HepG2 (cell line): ENCODE measurements around the gene DUSP22. TPM values are rescaled to one million over a fixed set of nuclear protein-coding genes. Genes with fewer than 3 reads are reported as not detected.

Experiments used
- ATF7-NPFF ChIP-seq: sonication (generic); formaldehyde crosslinking; IDR thresholded peaks from 2 replicates; pipeline ENCODE4 v1.8.1; 2023; ENCODE audit warnings: mild to moderate bottlenecking, low read depth, missing genetic modification reagents, moderate library complexity
- FOXK1 ChIP-seq: sonication (generic); formaldehyde crosslinking; IDR thresholded peaks from 2 replicates; pipeline ENCODE4 v1.4.0; 2020; ENCODE audit warnings: low read depth, missing genetic modification reagents, borderline replicate concordance
- KLF6 ChIP-seq: IDR thresholded peaks from 2 replicates; pipeline ENCODE4 v1.8.0; 2016; ENCODE audit warnings: missing biosample characterization, missing genetic modification reagents
- NONO ChIP-seq, 2 experiments: fragments of 450-650 bp in 1 of 2; sonication (generic) in 1 of 2; formaldehyde crosslinking in 1 of 2; IDR thresholded peaks in 1 of 2; conservative IDR thresholded peaks in 1 of 2; 2 replicates each; pipeline versions ENCODE4 v1.6.1 to v1.8.0; 2017 to 2022; ENCODE audit warnings: mild to moderate bottlenecking in 1 of 2, missing genetic modification reagents in 1 of 2, moderate library complexity in 1 of 2
- RARG ChIP-seq: sonication (generic); formaldehyde crosslinking; IDR thresholded peaks from 2 replicates; pipeline ENCODE4 v1.4.0; 2020; ENCODE audit warnings: low read depth, mild to moderate bottlenecking, missing genetic modification reagents
- SP4 ChIP-seq: sonication (generic); formaldehyde crosslinking; IDR thresholded peaks from 2 replicates; pipeline ENCODE4 v1.8.1; 2023; ENCODE audit warnings: mild to moderate bottlenecking, missing genetic modification reagents
- SRY ChIP-seq: sonication (generic); formaldehyde crosslinking; IDR thresholded peaks from 2 replicates; pipeline ENCODE4 v1.8.0; 2022; ENCODE audit warnings: mild to moderate bottlenecking, missing genetic modification reagents
- SUZ12 ChIP-seq: fragments of 150-350 bp; IDR thresholded peaks from 2 replicates; pipeline ENCODE4 v1.6.1; 2014; ENCODE audit warnings: low read depth, low read length
- ZIK1 ChIP-seq: sonication (generic); formaldehyde crosslinking; IDR thresholded peaks from 2 replicates; pipeline ENCODE4 v1.5.0; 2020; ENCODE audit warnings: mild to moderate bottlenecking, low read depth, missing genetic modification reagents, borderline replicate concordance
- ZNF282 ChIP-seq: fragments of 450-650 bp; IDR thresholded peaks from 2 replicates; pipeline ENCODE4 v1.6.1; 2018; ENCODE audit not compliant: partially characterized antibody
- ZNF326 ChIP-seq: sonication (generic); formaldehyde crosslinking; IDR thresholded peaks from 2 replicates; pipeline ENCODE4 v1.4.0; 2020; ENCODE audit warnings: missing genetic modification reagents, borderline replicate concordance
- ZNF598 ChIP-seq: sonication (generic); formaldehyde crosslinking; IDR thresholded peaks from 2 replicates; pipeline ENCODE4 v1.5.1; 2020; ENCODE audit warnings: mild to moderate bottlenecking, missing genetic modification reagents, borderline replicate concordance
- ZNF775 ChIP-seq: sonication (generic); formaldehyde crosslinking; IDR thresholded peaks from 2 replicates; pipeline ENCODE4 v1.4.0; 2020; ENCODE audit warnings: missing genetic modification reagents, mild to moderate bottlenecking, moderate library complexity, borderline replicate concordance
- polyA plus RNA-seq, 8 experiments: library from polyadenylated mRNA; depleted of rRNA in 3 of 8; stranded (reverse) in 7 of 8; unstranded in 1 of 8; fragments of >200 nt; fragmentation: Illumina TruSeq in 4 of 8; extraction: Trizol in 4 of 8; gene quantifications; 2 replicates each; pipeline versions ENCODE4 v1.2.1 to v1.2.3, GENCODE V29; 2011 to 2016; ENCODE audit warnings: low read depth in 4 of 8, missing spikeins in 1 of 8, mixed read lengths in 1 of 8; ENCODE audit not compliant: insufficient read depth in 1 of 8
- total RNA-seq, 5 experiments: library from RNA; depleted of rRNA; stranded (reverse); fragments of >200 nt; fragmentation: Illumina TruSeq; extraction: Trizol; gene quantifications; 2 replicates each; pipeline ENCODE4 v1.2.3, GENCODE V29; 2016; ENCODE audit warnings: low read depth in 1 of 5
- TF ChIP-seq, protein P1 (sequence below): sonication (generic); formaldehyde crosslinking; IDR thresholded peaks from 2 replicates; pipeline ENCODE4 v1.4.0; 2020; ENCODE audit warnings: low read depth, mild to moderate bottlenecking, missing genetic modification reagents
- TF ChIP-seq, protein P2 (sequence below): sonication (generic); formaldehyde crosslinking; IDR thresholded peaks from 2 replicates; pipeline ENCODE4 v1.8.1; 2023; ENCODE audit warnings: mild to moderate bottlenecking, inconsistent platforms, moderate library complexity, missing genetic modification reagents, borderline replicate concordance
- TF ChIP-seq, protein P3 (sequence below): sonication (generic); formaldehyde crosslinking; IDR thresholded peaks from 2 replicates; pipeline ENCODE4 v1.4.0; 2020; ENCODE audit warnings: mild to moderate bottlenecking, low read depth, missing genetic modification reagents
- TF ChIP-seq, protein P4 (sequence below): sonication (generic); formaldehyde crosslinking; IDR thresholded peaks from 2 replicates; pipeline ENCODE4 v1.4.0; 2020; ENCODE audit warnings: low read depth, mild to moderate bottlenecking, missing genetic modification reagents
- TF ChIP-seq, protein P5 (sequence below): IDR thresholded peaks from 2 replicates; pipeline ENCODE4 v1.6.1; 2016

DUSP22 gene
- total and polyA plus RNA-seq, 2 of the 13 experiments (the other 11 are each of a cell fraction or from before 2014, with no cell fraction given) = 20.2 to 32.8 TPM

DNA sequence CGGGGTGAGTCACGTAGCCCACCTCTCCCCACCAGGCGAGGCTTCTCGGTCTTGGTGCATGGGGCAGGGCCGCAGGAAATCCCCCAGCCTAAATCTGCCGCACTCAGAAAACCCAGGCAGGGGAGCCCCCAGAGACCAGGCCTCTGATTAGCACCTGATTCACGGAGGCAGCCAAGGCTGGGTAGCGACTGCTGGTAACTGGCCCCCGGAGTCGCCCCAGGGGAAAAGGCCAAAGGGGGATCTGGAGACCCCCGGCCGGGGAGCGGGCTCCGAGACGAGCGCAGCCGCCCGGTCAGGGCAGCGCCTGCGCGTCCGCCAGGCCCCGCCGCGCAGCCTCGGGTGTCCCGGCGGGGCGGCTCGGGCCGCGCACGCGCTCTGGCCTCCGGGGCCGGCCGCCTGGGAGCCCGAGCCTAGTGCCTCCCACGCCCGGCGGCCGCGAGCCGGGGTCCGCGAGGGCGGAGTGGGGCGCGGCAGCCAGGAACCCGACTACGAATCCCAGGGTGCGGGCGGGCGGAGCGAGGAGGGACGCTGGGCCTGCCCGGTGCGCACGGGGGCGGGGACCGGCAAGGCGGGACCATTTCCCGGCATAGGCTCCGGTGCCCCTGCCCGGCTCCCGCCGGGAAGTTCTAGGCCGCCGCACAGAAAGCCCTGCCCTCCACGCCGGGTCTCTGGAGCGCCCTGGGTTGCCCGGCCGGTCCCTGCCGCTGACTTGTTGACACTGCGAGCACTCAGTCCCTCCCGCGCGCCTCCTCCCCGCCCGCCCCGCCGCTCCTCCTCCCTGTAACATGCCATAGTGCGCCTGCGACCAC, at the start of gene DUSP22 (continued):
- TF ChIP-seq, protein P1, sequence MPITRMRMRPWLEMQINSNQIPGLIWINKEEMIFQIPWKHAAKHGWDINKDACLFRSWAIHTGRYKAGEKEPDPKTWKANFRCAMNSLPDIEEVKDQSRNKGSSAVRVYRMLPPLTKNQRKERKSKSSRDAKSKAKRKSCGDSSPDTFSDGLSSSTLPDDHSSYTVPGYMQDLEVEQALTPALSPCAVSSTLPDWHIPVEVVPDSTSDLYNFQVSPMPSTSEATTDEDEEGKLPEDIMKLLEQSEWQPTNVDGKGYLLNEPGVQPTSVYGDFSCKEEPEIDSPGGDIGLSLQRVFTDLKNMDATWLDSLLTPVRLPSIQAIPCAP (CRISPR knock-in tag) = no peak; the same call in 1 of the 2 replicates
- no peak for TF ChIP-seq ZNF282
- TF ChIP-seq ATF7-NPFF = peak; percentile 86; the same call in 1 of the 2 replicates
- TF ChIP-seq RARG = no peak
- TF ChIP-seq, protein P2, sequence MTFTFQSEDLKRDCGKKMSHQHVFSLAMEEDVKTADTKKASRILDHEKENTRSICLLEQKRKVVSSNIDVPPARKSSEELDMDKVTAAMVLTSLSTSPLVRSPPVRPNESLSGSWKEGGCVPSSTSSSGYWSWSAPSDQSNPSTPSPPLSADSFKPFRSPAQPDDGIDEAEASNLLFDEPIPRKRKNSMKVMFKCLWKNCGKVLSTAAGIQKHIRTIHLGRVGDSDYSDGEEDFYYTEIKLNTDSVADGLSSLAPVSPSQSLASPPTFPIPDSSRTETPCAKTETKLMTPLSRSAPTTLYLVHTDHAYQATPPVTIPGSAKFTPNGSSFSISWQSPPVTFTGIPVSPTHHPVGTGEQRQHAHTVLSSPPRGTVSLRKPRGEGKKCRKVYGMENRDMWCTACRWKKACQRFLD (CRISPR knock-in tag) = no peak; the same call in none of the 2 replicates
- peak; percentile 51; the same call in 1 of the 2 replicates for TF ChIP-seq FOXK1
- TF ChIP-seq KLF6 (CRISPR knock-in tag) = no peak
- no peak for TF ChIP-seq NONO (IDR thresholded peaks at IDR 0.05)
- no peak for TF ChIP-seq NONO (CRISPR knock-in tag; conservative IDR thresholded peaks at IDR 0.05)
- no peak for TF ChIP-seq SUZ12
- TF ChIP-seq, protein P3, sequence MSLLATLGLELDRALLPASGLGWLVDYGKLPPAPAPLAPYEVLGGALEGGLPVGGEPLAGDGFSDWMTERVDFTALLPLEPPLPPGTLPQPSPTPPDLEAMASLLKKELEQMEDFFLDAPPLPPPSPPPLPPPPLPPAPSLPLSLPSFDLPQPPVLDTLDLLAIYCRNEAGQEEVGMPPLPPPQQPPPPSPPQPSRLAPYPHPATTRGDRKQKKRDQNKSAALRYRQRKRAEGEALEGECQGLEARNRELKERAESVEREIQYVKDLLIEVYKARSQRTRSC (CRISPR knock-in tag) = peak; percentile 77; the same call in 1 of the 2 replicates
- no peak for TF ChIP-seq ZIK1 (CRISPR knock-in tag)
- TF ChIP-seq ZNF598 (CRISPR knock-in tag) = 0 out of 2 replicates have a peak, but pooled peaks have one; percentile 26
- TF ChIP-seq ZNF775 (CRISPR knock-in tag) = 0 out of 2 replicates have a peak, but pooled peaks have one; percentile 49
- no peak for TF ChIP-seq ZNF326 (CRISPR knock-in tag)
- TF ChIP-seq, protein P4, sequence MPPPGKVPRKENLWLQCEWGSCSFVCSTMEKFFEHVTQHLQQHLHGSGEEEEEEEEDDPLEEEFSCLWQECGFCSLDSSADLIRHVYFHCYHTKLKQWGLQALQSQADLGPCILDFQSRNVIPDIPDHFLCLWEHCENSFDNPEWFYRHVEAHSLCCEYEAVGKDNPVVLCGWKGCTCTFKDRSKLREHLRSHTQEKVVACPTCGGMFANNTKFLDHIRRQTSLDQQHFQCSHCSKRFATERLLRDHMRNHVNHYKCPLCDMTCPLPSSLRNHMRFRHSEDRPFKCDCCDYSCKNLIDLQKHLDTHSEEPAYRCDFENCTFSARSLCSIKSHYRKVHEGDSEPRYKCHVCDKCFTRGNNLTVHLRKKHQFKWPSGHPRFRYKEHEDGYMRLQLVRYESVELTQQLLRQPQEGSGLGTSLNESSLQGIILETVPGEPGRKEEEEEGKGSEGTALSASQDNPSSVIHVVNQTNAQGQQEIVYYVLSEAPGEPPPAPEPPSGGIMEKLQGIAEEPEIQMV = peak; percentile 71
- TF ChIP-seq SP4 = peak; percentile 55
- TF ChIP-seq, protein P5, sequence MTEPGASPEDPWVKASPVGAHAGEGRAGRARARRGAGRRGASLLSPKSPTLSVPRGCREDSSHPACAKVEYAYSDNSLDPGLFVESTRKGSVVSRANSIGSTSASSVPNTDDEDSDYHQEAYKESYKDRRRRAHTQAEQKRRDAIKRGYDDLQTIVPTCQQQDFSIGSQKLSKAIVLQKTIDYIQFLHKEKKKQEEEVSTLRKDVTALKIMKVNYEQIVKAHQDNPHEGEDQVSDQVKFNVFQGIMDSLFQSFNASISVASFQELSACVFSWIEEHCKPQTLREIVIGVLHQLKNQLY (CRISPR knock-in tag) = no peak
- TF ChIP-seq SRY (CRISPR knock-in tag) = peak; percentile 69; the same call in 1 of the 2 replicates
